Lung (tissue), 12 donors: Measurements from ENCODE around the gene PTGER4. TPM values are rescaled to one million over a fixed set of nuclear protein-coding genes. Genes with fewer than 3 reads are reported as not detected.
"Not testable (repeated sequence)": the region's sequence is repeated elsewhere in the genome, so short reads cannot be mapped to it uniquely, and the experiment has no call there.

ENCODE experiments used
- ATAC-seq: fragments of 200-7000 bp; cut with Tn5 transposase; one replicate; pipeline ENCODE4 v1.9.1; 2020; ENCODE audit warnings: moderate number of reproducible peaks; ENCODE audit not compliant: insufficient read depth, low FRiP score
- DNase-seq, 3 donors: peaks; one replicate each; pipeline ENCODE4 v3.0.0-alpha.2; 2013 to 2017
- H3K27ac ChIP-seq, 2 donors: one replicate each; pipeline ENCODE4 v1.5.1; 2013; ENCODE audit warnings: mild to moderate bottlenecking in 2 of 2, moderate library complexity in 2 of 2, control low read depth in 1 of 2, inconsistent platforms in 1 of 2, low read depth in 1 of 2, low read length in 1 of 2
- H3K27me3 ChIP-seq, 3 donors: one replicate each; pipeline ENCODE4 v1.5.1; 2013; ENCODE audit warnings: low read length in 2 of 3; ENCODE audit not compliant: control insufficient read depth in 3 of 3, insufficient read depth in 3 of 3
- H3K36me3 ChIP-seq, 4 donors: one replicate each; pipeline ENCODE4 v1.5.1; 2013; ENCODE audit warnings: low read length in 4 of 4, mild to moderate bottlenecking in 1 of 4, moderate library complexity in 1 of 4; ENCODE audit not compliant: control insufficient read depth in 4 of 4, insufficient read depth in 4 of 4
- H3K4me1 ChIP-seq, 5 donors: one replicate each; pipeline ENCODE4 v1.5.1; 2013; ENCODE audit warnings: low read length in 5 of 5, mild to moderate bottlenecking in 2 of 5, moderate library complexity in 1 of 5; ENCODE audit not compliant: control insufficient read depth in 5 of 5, insufficient read depth in 5 of 5
- H3K4me3 ChIP-seq: one replicate; pipeline ENCODE4 v1.5.1; 2013; ENCODE audit warnings: mild to moderate bottlenecking, control low read depth, moderate library complexity
- H3K9ac ChIP-seq, 2 donors: one replicate each; pipeline ENCODE4 v1.5.1; 2013; ENCODE audit warnings: low read length in 2 of 2, control low read depth in 1 of 2; ENCODE audit not compliant: insufficient read depth in 1 of 2
- H3K9me3 ChIP-seq, 4 donors: one replicate each; pipeline ENCODE4 v1.5.1; 2013; ENCODE audit warnings: low read length in 3 of 4, mild to moderate bottlenecking in 1 of 4, moderate library complexity in 1 of 4; ENCODE audit not compliant: control insufficient read depth in 4 of 4, insufficient read depth in 3 of 4
- WGBS, 2 donors: extraction: QIAGEN DNeasy Blood & Tissue Kit; methylation state at CpG; one replicate each; pipeline ENCODE4 v1.1.7; 2013; 5-methylcytosine and 5-hydroxymethylcytosine counted together
- polyA plus RNA-seq, 2 donors: library from polyadenylated mRNA; stranded (reverse); fragments of 200-250 nt; gene quantifications; one replicate each; pipeline ENCODE4 v1.2.1, GENCODE V29; 2013
- total RNA-seq, 2 donors: library from RNA; depleted of rRNA in 1 of 2; stranded (reverse); fragments of >200 nt in 1 of 2; gene quantifications; one replicate each; pipeline ENCODE4 v1.2.1, GENCODE V29; 2014 to 2021
- TF ChIP-seq, protein P1 (sequence below): IDR thresholded peaks from 2 replicates; pipeline ENCODE4 v1.5.1; 2012; ENCODE audit warnings: mild to moderate bottlenecking; ENCODE audit errors: control extremely low read depth, extremely low read depth
- donor health status: control.
- donor health status: control.
- donor health status: Bipolar disorder and iron deficiency.
- donor health status: healthy.
- donor health status: DM: yes; HTN: yes; CAD: no.

PTGER4 gene
- total and polyA plus RNA-seq, 4 donors = 3.9 to 33.6 (median 29.1) TPM

DNA sequence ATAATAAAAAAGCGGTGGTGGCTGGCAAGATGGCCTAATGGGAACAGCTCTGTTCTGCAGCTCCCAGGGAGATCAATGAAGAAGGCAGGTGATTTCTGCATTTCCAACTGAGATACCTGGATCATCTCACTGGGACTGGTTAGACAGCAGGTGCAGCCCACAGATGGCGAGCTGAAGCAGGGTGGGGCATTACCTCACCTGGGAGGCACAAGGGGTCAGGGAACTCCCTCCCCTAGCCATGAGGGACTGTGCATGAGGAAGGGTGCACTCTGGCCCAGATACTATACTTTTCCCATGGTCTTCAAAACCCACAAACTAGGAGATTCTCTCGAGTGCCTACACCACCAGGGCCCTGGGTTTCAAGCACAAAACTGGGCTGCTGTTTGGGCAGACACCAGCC, 45.6 kb upstream of the PTGER4 start:
- Histone ChIP-seq H3K27ac (no peak overlapping the region), H3K4me3 (no peak overlapping the region), H3K4me1 (no peaks in the 10 kb centered on the region), H3K9ac (no peak overlapping the region), H3K9me3 (peaks cover 0 to 4% (median under 1%) of the 10 kb centered on the region in 4 donors), H3K27me3 (no peaks in the 10 kb centered on the region), H3K36me3 (no peaks in the 10 kb centered on the region)
- TF ChIP-seq, protein P1, sequence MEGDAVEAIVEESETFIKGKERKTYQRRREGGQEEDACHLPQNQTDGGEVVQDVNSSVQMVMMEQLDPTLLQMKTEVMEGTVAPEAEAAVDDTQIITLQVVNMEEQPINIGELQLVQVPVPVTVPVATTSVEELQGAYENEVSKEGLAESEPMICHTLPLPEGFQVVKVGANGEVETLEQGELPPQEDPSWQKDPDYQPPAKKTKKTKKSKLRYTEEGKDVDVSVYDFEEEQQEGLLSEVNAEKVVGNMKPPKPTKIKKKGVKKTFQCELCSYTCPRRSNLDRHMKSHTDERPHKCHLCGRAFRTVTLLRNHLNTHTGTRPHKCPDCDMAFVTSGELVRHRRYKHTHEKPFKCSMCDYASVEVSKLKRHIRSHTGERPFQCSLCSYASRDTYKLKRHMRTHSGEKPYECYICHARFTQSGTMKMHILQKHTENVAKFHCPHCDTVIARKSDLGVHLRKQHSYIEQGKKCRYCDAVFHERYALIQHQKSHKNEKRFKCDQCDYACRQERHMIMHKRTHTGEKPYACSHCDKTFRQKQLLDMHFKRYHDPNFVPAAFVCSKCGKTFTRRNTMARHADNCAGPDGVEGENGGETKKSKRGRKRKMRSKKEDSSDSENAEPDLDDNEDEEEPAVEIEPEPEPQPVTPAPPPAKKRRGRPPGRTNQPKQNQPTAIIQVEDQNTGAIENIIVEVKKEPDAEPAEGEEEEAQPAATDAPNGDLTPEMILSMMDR = no peak
- 75 to 93% methylated on average over 3 of the region's 3 CpGs for WGBS, 2 donors
- ATAC-seq (no peak), DNase-seq (no peak)

DNA sequence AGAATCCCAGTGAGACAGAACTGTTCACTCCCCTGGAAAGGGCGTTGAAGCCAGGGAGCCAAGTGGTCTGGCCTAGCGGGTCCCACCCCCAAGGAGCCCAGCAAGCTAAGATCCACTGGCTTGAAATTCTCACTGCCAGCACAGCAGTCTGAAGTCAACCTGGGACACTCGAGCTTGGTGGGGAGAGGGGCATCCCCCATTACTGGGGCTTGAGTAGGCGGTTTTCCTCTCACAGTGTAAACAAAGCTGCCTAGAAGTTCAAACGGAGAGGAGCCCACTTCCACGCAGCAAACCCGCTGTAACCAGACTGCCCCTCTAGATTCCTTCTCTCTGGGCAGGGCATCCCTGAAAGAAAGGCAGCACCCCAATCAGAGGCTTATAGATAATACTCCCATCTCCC, 45.1 kb upstream of the PTGER4 start:
- Histone ChIP-seq H3K9me3 (peaks cover 0 to 4% (median under 1%) of the 10 kb centered on the region in 4 donors), H3K9ac (no peak overlapping the region), H3K4me3 (no peak overlapping the region), H3K4me1 (no peaks in the 10 kb centered on the region), H3K27ac (no peak overlapping the region), H3K36me3 (no peaks in the 10 kb centered on the region), H3K27me3 (no peaks in the 10 kb centered on the region)
- ATAC-seq (no peak), DNase-seq (no peak)
- TF ChIP-seq, protein P1 = no peak
- 78 to 91% methylated on average over 7 of the region's 7 CpGs for WGBS, 2 donors

DNA sequence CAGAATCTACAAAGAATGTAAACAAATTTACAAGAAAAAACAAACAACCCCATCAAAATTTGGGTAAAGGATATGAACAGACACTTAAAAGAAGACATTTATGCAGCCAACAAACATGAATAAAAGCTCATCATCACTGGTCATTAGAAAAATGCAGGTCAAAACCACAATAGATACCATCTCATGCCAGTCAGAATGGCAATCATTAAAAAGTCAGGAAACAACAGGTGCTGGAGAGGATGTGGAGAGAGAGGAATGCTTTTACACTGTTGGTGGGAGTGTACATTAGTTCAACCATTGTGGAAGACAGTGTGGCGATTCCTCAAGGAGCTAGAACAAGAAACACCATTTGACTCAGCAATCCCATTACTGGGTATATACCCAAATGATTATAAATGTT, 40.2 kb upstream of the PTGER4 start:
- H3K27me3 ChIP-seq, ATAC-seq, H3K27ac ChIP-seq, H3K36me3 ChIP-seq, H3K9ac ChIP-seq, H3K4me3 ChIP-seq, DNase-seq, H3K9me3 ChIP-seq, H3K4me1 ChIP-seq: not testable (repeated sequence)
- WGBS, 2 donors = 93 to 96% methylated on average over 1 of the region's 1 CpG

DNA sequence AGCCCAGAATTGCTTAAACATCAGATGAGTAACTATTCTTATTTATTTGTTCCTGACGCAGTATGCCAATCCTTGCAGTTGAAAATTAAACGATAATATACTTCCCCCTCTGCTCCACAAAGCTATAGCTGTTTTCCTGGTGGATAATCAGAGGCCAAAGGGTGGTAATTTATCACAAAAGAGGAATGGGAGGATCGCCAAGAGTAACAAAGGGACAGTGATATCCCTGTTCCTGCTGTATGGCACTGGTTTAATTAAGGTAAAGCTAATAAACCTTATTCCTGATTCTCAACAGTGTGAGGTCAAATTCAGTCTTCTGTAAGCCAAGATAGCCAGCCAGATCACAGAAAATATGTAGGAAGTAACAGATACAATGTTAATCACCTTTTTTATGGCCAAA, 33.4 kb upstream of the PTGER4 start:
- H3K36me3 ChIP-seq = no peaks in the 10 kb centered on the region
- H3K9ac ChIP-seq = no peak overlapping the region
- peaks cover 0 to 4% (median 0%) of the 10 kb centered on the region in 4 donors for H3K9me3 ChIP-seq
- no peak overlapping the region for H3K4me3 ChIP-seq
- H3K27ac ChIP-seq = no peak overlapping the region
- DNase-seq (no peak), ATAC-seq (no peak)
- TF ChIP-seq, protein P1 = no peak
- no peaks in the 10 kb centered on the region for H3K27me3 ChIP-seq
- 70 to 72% methylated on average over 3 of the region's 3 CpGs for WGBS, 2 donors
- no peaks in the 10 kb centered on the region for H3K4me1 ChIP-seq
